Stimulated activated CD4-positive, alpha-beta T cell treated with anti-CD3 and anti-CD28 coated beads, Interleukin-12 subunit alpha, Interleukin-12 subunit beta, amount 100 ng/mL, for 4 hours (primary cell): Measurements from ENCODE around the gene SMNDC1.
"Not testable (repeated sequence)": the region's sequence is repeated elsewhere in the genome, so short reads cannot be mapped to it uniquely, and the experiment has no call there.

ENCODE experiments used
- DNase-seq: peaks from one replicate; pipeline ENCODE4 v3.0.0-alpha.2; 2020

Gene SMNDC1

DNA sequence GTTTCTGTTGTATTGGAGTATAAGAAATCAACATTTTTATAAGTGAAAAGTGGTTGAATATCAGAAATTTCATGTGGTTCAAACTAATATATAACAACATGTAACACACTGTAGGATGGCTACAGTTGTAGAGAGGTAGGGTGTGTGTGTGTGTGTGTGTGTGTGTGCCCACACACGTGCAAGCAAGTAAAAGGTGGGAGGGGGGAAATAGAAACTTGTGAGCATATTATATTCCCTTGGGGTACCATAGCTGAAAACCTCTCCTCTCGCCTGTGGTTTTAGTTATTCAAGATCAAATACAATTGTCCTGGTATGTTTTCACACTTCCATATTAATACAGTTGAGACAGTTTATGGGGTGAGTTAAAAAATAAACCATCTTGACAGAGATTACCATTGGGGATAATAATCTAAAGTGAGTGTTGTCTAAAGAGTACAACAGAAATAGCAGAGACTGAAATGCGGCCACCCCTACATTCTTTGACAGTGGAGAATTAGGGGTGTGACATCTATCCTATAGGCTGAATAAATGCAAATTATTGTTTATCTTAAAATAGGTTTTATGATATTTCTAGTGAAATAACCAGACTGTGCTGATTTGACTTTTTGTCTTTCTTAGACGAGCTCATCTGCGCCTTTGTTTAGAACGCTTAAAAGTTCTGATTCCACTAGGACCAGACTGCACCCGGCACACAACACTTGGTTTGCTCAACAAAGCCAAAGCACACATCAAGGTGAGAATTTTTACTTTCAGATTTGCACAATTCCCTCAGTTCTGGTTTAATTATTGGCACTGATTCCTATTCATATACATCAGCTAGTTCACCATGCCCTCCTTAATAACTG lies 25.9 kb downstream of the SMNDC1 start:
- DNase-seq: no peak

GRCh38 chr10:110277591-110277990 lies 27.1 kb downstream of the SMNDC1 start:
- no peak for DNase-seq

GRCh38 chr10:110276603-110277002 lies 28.1 kb downstream of the SMNDC1 start:
- DNase-seq: no peak

GRCh38 chr10:110275128-110275729 lies 29.5 kb downstream of the SMNDC1 start:
- DNase-seq: no peak

GRCh38 chr10:110274647-110275046 lies 30.1 kb downstream of the SMNDC1 start:
- no peak for DNase-seq

DNA sequence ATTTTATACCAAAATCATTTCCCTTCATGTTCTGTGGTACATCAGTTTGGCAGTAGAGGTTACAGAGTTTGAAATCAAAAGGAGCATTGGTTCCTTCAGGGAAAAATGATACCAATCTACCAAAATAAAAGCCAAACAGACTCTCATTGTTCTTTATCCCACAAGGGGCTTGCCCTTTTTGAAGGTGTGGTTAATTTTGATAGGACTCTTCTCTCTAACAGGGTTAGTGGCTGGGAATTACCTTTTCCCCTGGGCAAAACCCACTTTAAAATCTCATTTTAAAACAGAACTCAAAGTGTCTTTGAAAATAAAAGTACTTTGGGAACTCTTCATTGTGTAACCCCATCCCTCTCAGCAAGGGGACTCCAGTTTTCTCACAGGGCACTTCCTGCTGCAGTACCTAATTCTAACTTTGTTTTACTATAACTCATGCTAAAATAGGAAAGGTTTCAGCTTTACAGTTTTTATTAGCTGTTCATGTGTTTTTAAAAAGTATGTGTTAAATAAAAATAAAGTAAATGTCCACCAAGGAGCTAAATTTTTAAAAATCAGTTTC lies 30.6 kb downstream of the SMNDC1 start:
- no peak for DNase-seq

- DNase-seq: peak; percentile 11
These were observed 31.2 kb downstream of the SMNDC1 start for GRCh38 chr10:110273474-110273873.

- DNase-seq: not testable (repeated sequence)
These were observed 31.7 kb downstream of the SMNDC1 start for GRCh38 chr10:110272995-110273394.

- no peak for DNase-seq
These were observed 35.1 kb downstream of the SMNDC1 start for GRCh38 chr10:110269374-110270318.

GRCh38 chr10:110268971-110269370 lies 35.7 kb downstream of the SMNDC1 start:
- DNase-seq: no peak

- no peak for DNase-seq
These were observed 36.3 kb downstream of the SMNDC1 start for GRCh38 chr10:110268442-110268841.

DNA sequence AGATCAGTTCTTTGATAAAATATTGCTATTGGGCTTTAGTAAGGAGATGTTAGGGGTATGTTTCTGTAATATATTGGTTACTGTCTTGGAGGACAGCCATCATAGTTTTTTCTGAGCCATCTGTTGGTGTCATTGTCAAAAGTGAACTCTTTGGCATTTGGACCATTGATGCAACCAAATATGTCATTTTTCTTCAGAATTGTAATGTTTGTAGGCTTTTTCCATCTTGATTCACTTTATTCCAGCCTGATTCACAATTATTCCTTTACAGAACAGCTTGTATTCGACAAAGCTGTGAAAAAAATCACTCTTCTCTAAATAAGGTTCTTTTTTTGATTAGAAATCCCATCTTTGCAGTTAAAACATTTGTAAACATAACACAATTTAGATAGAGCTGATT lies 37.4 kb downstream of the SMNDC1 start:
- DNase-seq: no peak

- no peak for DNase-seq
These were observed 39.0 kb downstream of the SMNDC1 start for GRCh38 chr10:110265573-110266193.

DNA sequence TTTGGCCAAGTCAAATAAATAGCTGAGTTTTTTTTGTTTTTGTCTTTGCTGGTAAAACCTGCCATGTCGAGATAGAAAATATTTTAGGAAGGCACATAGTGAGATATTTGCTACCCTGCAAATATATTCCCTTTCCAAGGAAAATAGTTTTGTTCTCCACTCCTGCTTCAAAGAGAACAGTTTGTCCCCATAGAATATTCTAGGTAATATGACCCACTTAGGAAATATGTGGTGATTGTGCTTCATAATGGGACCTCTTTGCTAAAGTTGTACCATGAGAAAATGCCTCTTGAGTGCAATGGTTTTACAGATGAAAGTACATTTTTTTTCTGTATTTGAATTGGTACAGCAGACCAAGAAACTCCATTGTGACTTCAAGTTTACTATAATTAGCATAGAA lies 41.6 kb downstream of the SMNDC1 start:
- no peak for DNase-seq

GRCh38 chr10:110260746-110261477 lies 43.8 kb downstream of the SMNDC1 start:
- DNase-seq: no peak

DNA sequence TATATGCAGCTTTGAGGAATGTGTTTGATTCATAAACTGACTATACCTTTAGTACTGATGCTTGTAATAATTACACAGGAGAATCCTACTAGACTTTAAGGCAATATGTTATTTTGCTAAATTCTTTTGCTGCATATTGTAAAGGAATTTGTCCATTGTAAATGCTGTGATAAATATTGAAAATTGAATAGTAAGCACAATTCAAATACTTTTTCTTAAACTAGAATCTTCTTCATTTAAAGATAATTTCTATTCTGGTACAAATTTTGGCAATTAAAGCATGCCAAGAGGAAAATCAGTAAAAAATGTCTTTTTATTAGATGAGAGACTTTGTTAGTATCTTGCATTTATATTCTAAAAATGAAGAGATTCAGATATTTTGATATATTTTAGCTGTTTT lies 45.4 kb downstream of the SMNDC1 start:
- no peak for DNase-seq

GRCh38 chr10:110258542-110258941 lies 46.2 kb downstream of the SMNDC1 start:
- no peak for DNase-seq

- DNase-seq: no peak
These were observed 50.3 kb downstream of the SMNDC1 start for GRCh38 chr10:110254467-110254866.

DNA sequence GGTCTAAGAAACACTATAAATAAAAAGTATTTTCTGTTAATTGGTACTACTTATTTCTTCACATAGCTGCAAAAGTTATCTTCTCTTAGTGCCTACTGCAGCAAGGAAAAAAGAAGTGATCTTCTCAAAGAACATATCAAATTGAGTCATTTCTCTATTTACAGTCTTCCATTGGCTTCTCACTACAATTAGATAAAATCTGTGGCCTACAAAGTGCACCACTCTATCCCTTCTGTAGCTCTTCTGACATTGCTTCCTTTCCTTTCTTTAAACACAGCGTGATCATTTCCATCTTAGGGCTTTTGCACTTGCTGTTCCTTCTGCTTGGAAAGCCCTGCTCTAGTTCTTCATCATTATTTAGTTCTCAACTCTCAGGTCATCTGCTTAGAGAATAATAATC lies 52.6 kb downstream of the SMNDC1 start:
- no peak for DNase-seq

GRCh38 chr10:110251392-110251791 lies 53.3 kb downstream of the SMNDC1 start:
- not testable (repeated sequence) for DNase-seq

GRCh38 chr10:110249489-110249888 lies 55.2 kb downstream of the SMNDC1 start:
- DNase-seq: not testable (repeated sequence)

DNA sequence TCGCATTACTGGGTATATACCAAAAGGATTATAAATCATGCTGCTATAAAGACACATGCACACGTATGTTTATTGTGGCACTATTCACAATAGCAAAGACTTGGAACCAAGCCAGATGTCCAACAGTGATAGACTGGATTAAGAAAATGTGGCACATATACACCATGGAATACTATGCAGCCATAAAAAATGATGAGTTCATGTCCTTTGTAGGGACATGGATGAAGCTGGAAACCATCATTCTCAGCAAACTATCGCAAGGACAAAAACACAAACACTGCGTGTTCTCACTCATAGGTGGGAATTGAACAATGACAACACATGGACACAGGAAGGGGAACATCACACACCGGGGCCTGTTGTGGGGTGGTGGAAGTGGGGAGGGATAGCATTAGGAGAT lies 56.9 kb downstream of the SMNDC1 start:
- not testable (repeated sequence) for DNase-seq
